Spleen (tissue), 7 donors: ENCODE data around the gene ZNF594.
"Not testable (repeated sequence)": the region's sequence is repeated elsewhere in the genome, so short reads cannot be mapped to it uniquely, and the experiment has no call there.

ENCODE experiments used
- CTCF ChIP-seq, 11 experiments: fragments of 200-600 bp in 7 of 11; fragments of 450-650 bp in 4 of 11; sonication (generic) in 4 of 11; IDR thresholded peaks in 8 of 11; conservative IDR thresholded peaks in 3 of 11; 1 replicate in 7 of 11; 2 replicates in 4 of 11; pipeline versions ENCODE4 v1.4.0 to v1.8.0; 2016 to 2021; ENCODE audit warnings: antibody characterized with exemption in 11 of 11, inconsistent platforms in 4 of 11, mild to moderate bottlenecking in 1 of 11
- POLR2A ChIP-seq, 3 donors: fragments of 450-650 bp; IDR thresholded peaks; one replicate each; pipeline ENCODE4 v1.5.1; 2017; ENCODE audit warnings: antibody characterized with exemption in 3 of 3, mild to moderate bottlenecking in 1 of 3
- POLR2AphosphoS5 ChIP-seq, 3 donors: sonication (generic); formaldehyde crosslinking; IDR thresholded peaks; one replicate each; pipeline ENCODE4 v1.5.1; 2017; ENCODE audit warnings: antibody characterized with exemption in 3 of 3
- donor health status: DM: no; HTN: no; CAD: no; lungs with moderate emphysema.
- donor health status: DM: no; HTN: no; CAD: no.
- donor health status: DM: no; HTN: no; CAD: no.

DNA sequence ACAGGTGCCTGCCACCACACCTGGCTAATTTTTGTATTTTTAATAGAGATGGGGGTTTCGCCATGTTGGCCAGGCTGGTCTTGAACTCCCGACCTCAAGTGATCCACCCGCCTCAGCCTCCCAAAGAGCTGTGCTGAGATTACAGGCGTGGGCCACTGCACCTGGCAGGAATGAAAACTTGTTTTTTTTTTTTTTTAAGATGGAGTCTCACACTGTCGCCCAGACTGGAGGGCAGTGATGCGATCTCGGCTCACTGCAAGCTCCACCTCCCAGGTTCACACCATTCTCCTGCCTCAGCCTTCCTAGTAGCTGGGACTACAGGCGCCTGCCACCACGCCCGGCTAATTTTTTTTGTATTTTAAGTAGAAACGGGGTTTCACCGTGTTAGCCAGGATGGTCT, 30.2 kb upstream of the ZNF594 start:
- not testable (repeated sequence) for TF ChIP-seq CTCF (IDR thresholded peaks at IDR 0.05 in 8 of 11, conservative IDR thresholded peaks at IDR 0.05 in 3 of 11); POLR2A (IDR thresholded peaks at IDR 0.05)
- TF ChIP-seq POLR2AphosphoS5 (IDR thresholded peaks at IDR 0.05): peak in 1 of 3 donors; percentile 7
